Mucosa of descending colon (tissue), 3 donors: ENCODE results near the gene TSPAN31. TPM values are rescaled to one million over a fixed set of nuclear protein-coding genes. Genes with fewer than 3 reads are reported as not detected.
A peak's percentile ranks its signal among the peaks of the same experiment; 100 is the strongest.

Experiments used
- ATAC-seq: fragments of 200-7000 bp; cut with Tn5 transposase; one replicate; pipeline ENCODE4 v1.9.1; 2020; ENCODE audit warnings: mild to moderate bottlenecking, moderate library complexity
- DNase-seq, 3 donors: peaks; one replicate each; pipeline ENCODE4 v3.0.0-alpha.2; 2020
- H3K36me3 ChIP-seq: fragments of 200-600 bp; one replicate; pipeline ENCODE4 v1.8.0; 2021; ENCODE audit warnings: low read depth, mild to moderate bottlenecking
- H3K4me1 ChIP-seq: fragments of 200-600 bp; one replicate; pipeline ENCODE4 v1.8.0; 2021; ENCODE audit warnings: low read depth, mild to moderate bottlenecking
- H3K4me3 ChIP-seq: fragments of 200-600 bp; one replicate; pipeline ENCODE4 v1.8.0; 2021; ENCODE audit warnings: mild to moderate bottlenecking
- H3K9me3 ChIP-seq: fragments of 200-600 bp; one replicate; pipeline ENCODE4 v1.8.0; 2021; ENCODE audit warnings: mild to moderate bottlenecking
- intact Hi-C, 2 donors: fragments of 100-400 bp; cut with DNase I in 1 of 2; cut with micrococcal nuclease in 1 of 2; formaldehyde crosslinking; loops; one replicate each; pipeline versions ENCODE4 v1.11.0 to v1.11.1; 2022; cut with DNase I, micrococcal nuclease
- total RNA-seq, 3 donors: library from RNA; stranded (reverse); fragmentation: NEBNext Ultra II Directional in 2 of 3; extraction: Animal tissue kit (Norgen Biotek cat#: 25700) in 2 of 3; gene quantifications; one replicate each; pipeline versions ENCODE4 v1.2.1 to v1.2.4, GENCODE V29; 2021 to 2023
- TF ChIP-seq, protein P1 (sequence below): fragments of 200-600 bp; IDR thresholded peaks from one replicate; pipeline ENCODE4 v1.8.0; 2022; ENCODE audit warnings: antibody characterized with exemption, mild to moderate bottlenecking
- donor health status: DM: no; HTN: no; CAD: no; lungs with moderate emphysema.
- donor health status: DM: no; HTN: no; CAD: no.
- donor health status: DM: no; HTN: yes; CAD: no.

TSPAN31 gene
- total RNA-seq, 3 donors from 2014 or later: 29.2 to 39.8 (median 30.5) TPM

DNA sequence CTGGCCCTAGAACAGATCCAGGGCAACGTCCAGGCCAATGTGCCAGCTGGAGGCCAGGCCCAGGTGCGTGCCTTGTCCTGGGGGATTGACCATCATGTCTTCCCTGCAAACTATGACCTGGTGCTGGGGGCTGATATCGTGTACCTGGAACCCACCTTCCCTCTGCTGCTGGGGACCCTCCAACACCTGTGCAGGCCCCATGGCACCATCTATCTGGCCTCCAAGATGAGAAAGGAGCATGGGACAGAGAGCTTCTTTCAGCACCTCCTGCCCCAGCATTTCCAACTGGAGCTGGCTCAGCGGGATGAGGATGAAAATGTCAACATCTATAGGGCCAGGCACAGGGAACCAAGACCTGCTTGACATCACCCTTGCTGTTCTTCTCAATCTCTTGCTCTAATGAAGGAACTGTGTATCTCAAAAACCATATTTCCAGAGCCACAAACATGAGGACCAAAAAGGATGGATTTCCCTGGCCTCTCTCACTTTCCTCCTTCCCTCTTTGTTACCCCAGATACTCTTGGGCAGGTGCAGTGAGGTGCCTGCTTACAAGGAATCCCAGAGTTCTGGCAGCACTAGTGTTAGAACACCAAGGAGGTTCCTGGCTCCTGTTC is 35.6 kb downstream of the TSPAN31 start:
- no peak for ATAC-seq
- H3K9me3 ChIP-seq: no peaks in the 10 kb centered on the region
- H3K4me3 ChIP-seq: no peak overlapping the region
- H3K4me1 ChIP-seq: peaks cover 10% of the 10 kb centered on the region
- no peaks in the 10 kb centered on the region for H3K36me3 ChIP-seq
- TF ChIP-seq, protein P1, sequence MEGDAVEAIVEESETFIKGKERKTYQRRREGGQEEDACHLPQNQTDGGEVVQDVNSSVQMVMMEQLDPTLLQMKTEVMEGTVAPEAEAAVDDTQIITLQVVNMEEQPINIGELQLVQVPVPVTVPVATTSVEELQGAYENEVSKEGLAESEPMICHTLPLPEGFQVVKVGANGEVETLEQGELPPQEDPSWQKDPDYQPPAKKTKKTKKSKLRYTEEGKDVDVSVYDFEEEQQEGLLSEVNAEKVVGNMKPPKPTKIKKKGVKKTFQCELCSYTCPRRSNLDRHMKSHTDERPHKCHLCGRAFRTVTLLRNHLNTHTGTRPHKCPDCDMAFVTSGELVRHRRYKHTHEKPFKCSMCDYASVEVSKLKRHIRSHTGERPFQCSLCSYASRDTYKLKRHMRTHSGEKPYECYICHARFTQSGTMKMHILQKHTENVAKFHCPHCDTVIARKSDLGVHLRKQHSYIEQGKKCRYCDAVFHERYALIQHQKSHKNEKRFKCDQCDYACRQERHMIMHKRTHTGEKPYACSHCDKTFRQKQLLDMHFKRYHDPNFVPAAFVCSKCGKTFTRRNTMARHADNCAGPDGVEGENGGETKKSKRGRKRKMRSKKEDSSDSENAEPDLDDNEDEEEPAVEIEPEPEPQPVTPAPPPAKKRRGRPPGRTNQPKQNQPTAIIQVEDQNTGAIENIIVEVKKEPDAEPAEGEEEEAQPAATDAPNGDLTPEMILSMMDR: no peak
- intact Hi-C loops: no loop called here
- no peak for DNase-seq

DNA sequence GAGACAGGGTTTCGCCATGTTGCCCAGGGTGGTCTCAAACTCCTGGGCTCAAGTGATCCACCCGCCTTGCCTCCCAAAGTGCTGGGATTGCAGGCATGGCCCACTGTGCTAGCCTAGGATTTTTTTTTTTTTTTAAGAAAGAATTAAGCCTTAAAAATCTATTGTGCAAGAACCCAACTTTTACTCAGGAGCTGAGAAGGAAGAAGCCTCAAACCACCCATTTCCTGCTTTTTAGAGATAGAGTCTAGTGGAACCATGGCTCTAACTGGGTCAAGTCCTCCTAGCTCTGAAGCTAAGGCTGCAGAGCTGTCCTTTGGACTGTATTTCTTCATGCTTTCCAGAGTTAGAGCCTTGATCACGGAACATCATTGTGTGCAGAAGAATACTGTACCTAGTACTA is 36.4 kb downstream of the TSPAN31 start:
- ATAC-seq (no peak), DNase-seq (no peak)
- intact Hi-C loops: no loop called here
- TF ChIP-seq, protein P1: no peak
- H3K4me3 ChIP-seq: no peak overlapping the region
- peaks cover 2% of the 10 kb centered on the region for H3K36me3 ChIP-seq
- no peaks in the 10 kb centered on the region for H3K9me3 ChIP-seq
- H3K4me1 ChIP-seq: peaks cover 10% of the 10 kb centered on the region

DNA sequence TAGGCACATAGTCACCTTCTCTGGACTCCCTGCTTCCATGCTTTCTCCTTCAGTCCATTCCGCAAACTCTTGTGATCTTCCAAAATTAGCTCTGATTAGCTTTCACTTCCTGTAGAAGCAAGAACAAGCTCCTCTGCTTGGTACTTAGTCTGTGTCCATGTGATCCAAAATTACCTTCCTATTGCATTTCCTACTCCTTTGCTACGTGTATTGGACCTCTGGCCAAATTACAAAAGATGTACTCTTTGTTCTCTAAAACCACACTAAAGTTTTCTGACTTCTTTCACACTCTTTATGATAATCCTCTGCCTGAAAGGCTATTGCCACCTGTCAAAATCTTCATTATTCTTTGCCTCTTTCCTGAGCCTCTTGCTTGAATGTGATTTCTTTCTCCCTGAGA is 37.0 kb downstream of the TSPAN31 start:
- Histone ChIP-seq H3K36me3 (peaks cover 8% of the 10 kb centered on the region), H3K4me3 (no peak overlapping the region), H3K9me3 (no peaks in the 10 kb centered on the region), H3K4me1 (peaks cover 10% of the 10 kb centered on the region)
- TF ChIP-seq, protein P1: no peak
- DNase-seq: no peak
- intact Hi-C loops: no loop called here
- ATAC-seq: no peak

DNA sequence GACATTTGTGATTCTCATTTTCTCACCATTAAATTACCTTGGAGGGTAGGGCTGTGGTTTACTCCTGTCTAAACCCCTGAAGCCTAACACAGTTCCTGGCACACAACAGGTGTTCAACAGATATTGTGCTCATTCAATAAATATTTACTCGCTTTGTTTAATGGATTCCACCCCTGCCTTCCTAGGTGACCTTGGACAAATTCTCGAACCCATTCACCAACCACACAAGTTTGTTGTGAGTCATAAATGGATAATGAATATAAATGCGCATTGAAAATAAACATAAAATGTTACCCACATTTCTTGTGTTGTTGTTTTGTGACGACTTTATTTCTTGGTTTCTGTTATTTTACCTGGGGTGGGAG is 37.4 kb downstream of the TSPAN31 start:
- no peak for ATAC-seq
- intact Hi-C loops: no loop called here

DNA sequence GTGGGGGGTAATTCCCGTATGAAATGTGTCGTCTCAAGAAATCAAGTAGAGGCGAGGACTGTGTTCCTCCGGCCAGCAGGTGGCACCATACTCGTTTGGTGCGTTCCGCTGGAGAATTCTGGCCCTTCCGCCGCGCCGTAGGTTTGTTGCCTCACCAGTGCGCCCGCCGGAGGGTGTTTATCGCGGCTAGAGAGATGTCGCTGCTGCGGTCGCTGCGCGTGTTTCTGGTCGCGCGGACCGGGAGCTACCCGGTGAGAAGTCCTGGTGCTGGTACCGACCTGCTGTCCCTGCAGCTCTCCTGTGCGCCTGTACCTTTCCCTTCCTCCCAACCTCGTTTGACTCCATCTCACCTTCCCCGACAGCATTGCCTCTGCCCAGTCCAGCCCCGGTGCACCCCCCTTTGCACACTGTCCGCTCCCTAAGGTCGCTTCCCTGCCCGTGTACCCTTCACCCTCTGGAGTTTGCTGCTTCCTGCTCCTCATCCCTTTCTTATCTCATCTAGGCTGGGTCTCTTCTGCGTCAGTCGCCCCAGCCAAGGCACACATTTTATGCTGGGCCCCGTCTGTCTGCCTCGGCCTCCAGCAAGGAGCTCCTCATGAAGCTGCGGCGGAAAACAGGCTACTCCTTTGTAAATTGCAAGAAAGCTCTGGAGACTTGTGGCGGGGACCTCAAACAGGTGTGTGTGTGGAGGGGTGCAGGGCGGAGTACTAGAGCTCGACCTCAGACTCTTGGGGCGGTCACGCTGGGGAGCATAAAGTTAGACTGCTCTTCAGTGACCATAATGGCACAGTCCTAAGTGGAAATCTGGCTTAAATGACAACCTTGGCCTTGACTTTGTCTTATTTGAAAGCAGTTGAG is 38.0 kb downstream of the TSPAN31 start, which contains the start of gene TSFM:
TSS of gene TSFM (plus strand) at position 180 of the 858 bp plus-strand sequence. CDS start at position 195, 15 bp downstream.
- intact Hi-C loops: no loop called here
- peak; percentile 96 to 99 (median 97) for DNase-seq
- TF ChIP-seq, protein P1: peak; percentile 73
- H3K4me3 ChIP-seq: peak within 1 kb of the TSS; percentile 75
- ATAC-seq: peak; percentile 100
- H3K9me3 ChIP-seq: no peaks in the 10 kb centered on the region
- peaks cover 10% of the 10 kb centered on the region for H3K36me3 ChIP-seq
- peaks cover 10% of the 10 kb centered on the region for H3K4me1 ChIP-seq

More for the DNA sequence above, 37.4 kb downstream of the TSPAN31 start:
- Histone ChIP-seq H3K9me3 (no peaks in the 10 kb centered on the region), H3K4me1 (peaks cover 10% of the 10 kb centered on the region), H3K4me3 (no peak overlapping the region), H3K36me3 (peaks cover 10% of the 10 kb centered on the region)
- TF ChIP-seq, protein P1: no peak
- no peak for DNase-seq
